Calu3 (cell line): ENCODE data around the gene ANXA1. TPM values are rescaled to one million over a fixed set of nuclear protein-coding genes. Genes with fewer than 3 reads are reported as not detected.
A peak's percentile ranks its signal among the peaks of the same experiment; 100 is the strongest.
"Not testable (repeated sequence)": the region's sequence is repeated elsewhere in the genome, so short reads cannot be mapped to it uniquely, and the experiment has no call there.

ENCODE experiments used
- BruUV-seq: library from RNA; stranded (reverse); fragments of 400-500 nt; replicated peaks from 2 replicates; lab custom pipeline; 2021; lab: Mats Ljungman, UMichigan
- CTCF ChIA-PET: fragments of 300-600 bp; sonication (Branson Sonifier 250); formaldehyde crosslinking; loops from one replicate; lab custom pipeline; 2022; ENCODE audit warnings: antibody characterized with exemption; lab: Charles Lee
- DNase-seq: peaks from one replicate; pipeline ENCODE4 v3.0.0; 2022
- H3K27ac Mint-ChIP-seq: one replicate; pipeline ENCODE4 v1.8.0; 2022; ENCODE audit warnings: mixed read lengths; ENCODE audit not compliant: unreplicated experiment
- H3K27me3 Mint-ChIP-seq: one replicate; pipeline ENCODE4 v1.8.0; 2022; ENCODE audit warnings: mixed read lengths; ENCODE audit not compliant: unreplicated experiment
- H3K36me3 Mint-ChIP-seq: one replicate; pipeline ENCODE4 v1.8.0; 2022; ENCODE audit warnings: mild to moderate bottlenecking, moderate library complexity, mixed read lengths; ENCODE audit not compliant: insufficient read depth, unreplicated experiment
- H3K4me1 Mint-ChIP-seq: one replicate; pipeline ENCODE4 v1.8.0; 2022; ENCODE audit warnings: mild to moderate bottlenecking, low read depth, mixed read lengths; ENCODE audit not compliant: unreplicated experiment
- H3K4me3 Mint-ChIP-seq: one replicate; pipeline ENCODE4 v1.8.0; 2022; ENCODE audit warnings: mild to moderate bottlenecking, low read depth, moderate library complexity, mixed read lengths; ENCODE audit not compliant: unreplicated experiment
- H3K9me3 Mint-ChIP-seq: one replicate; pipeline ENCODE4 v1.8.0; 2022; ENCODE audit warnings: low read depth, mixed read lengths; ENCODE audit not compliant: unreplicated experiment
- intact Hi-C: fragments of 100-400 bp; cut with micrococcal nuclease; formaldehyde crosslinking; loops from one replicate; pipeline ENCODE4 v1.10.0; 2022; ENCODE audit not compliant: unreplicated experiment
- total RNA-seq: library from RNA; stranded (reverse); gene quantifications from 2 replicates; pipeline ENCODE4 v1.2.3, GENCODE V29; 2022
- TF ChIP-seq, protein P1 (sequence below): fragments of 200-600 bp; IDR thresholded peaks from one replicate; pipeline ENCODE4 v1.8.0; 2022; ENCODE audit warnings: antibody characterized with exemption; ENCODE audit not compliant: unreplicated experiment

The ANXA1 gene
- total RNA-seq, 1 experiment from 2014 or later: 458 TPM

DNA sequence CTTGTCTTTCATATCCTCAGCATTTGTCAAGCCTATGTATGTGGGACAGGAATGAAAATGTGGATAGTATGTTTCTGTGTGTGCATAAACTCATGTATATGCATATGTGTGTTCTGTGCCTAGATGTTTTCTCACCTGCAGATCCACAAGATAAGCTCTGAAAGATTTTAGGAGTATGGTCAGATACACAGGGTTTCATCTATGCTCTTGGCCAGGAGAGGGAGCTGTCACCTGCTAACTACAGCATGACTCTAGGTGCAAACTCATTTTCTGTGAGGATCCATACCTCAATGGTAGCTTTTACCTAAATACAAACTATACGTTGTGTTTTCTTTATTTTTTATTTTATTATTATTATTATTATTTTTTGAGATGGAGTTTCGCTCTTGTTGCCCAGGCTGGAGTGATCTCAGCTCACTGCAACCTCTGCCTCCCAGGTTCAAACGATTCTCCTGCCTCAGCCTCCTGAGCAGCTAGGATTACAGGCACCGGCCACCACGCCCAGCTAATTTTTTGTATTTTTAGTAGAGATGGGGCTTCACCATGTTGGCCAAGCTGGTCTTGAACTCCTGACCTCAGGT is 44.1 kb upstream of the ANXA1 start:
- intact Hi-C loops: loop anchor here (1.0 to 2.0 kb wide), 3 partner anchors 46 to 77 kb away; no protein-coding TSS in a partner anchor
- peak; percentile 51 for DNase-seq
- not testable (repeated sequence) for H3K4me1 Mint-ChIP-seq, H3K27ac Mint-ChIP-seq, BruUV-seq, H3K4me3 Mint-ChIP-seq, H3K27me3 Mint-ChIP-seq, H3K36me3 Mint-ChIP-seq, H3K9me3 Mint-ChIP-seq
- CTCF ChIA-PET: interaction anchor here (0.6 to 1.3 kb wide), 10 partner anchors 30 to 92 kb away, joined by 3 to 6 read pairs (median 4); no protein-coding TSS in a partner anchor
- TF ChIP-seq, protein P1, sequence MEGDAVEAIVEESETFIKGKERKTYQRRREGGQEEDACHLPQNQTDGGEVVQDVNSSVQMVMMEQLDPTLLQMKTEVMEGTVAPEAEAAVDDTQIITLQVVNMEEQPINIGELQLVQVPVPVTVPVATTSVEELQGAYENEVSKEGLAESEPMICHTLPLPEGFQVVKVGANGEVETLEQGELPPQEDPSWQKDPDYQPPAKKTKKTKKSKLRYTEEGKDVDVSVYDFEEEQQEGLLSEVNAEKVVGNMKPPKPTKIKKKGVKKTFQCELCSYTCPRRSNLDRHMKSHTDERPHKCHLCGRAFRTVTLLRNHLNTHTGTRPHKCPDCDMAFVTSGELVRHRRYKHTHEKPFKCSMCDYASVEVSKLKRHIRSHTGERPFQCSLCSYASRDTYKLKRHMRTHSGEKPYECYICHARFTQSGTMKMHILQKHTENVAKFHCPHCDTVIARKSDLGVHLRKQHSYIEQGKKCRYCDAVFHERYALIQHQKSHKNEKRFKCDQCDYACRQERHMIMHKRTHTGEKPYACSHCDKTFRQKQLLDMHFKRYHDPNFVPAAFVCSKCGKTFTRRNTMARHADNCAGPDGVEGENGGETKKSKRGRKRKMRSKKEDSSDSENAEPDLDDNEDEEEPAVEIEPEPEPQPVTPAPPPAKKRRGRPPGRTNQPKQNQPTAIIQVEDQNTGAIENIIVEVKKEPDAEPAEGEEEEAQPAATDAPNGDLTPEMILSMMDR: peak; percentile 43

DNA sequence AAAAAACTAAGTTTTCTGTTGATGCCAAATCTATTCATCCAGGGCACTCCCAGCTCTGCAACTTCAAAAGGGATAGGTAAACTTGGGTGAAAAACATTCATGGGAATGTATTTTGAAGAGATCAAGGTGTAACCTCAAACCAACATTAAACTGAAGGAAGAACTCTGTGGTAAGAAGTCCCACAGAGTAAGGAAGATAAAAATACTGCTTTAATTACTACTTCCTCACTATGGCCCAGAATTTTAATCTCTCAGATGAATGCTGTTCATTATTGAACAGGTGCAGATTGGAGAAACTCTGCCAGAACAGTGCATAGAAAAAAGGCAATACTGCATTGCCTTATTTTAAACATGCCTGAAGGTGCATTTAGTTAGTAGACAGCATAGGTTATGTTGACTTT is 37.6 kb upstream of the ANXA1 start:
- no peak overlapping the region for H3K27ac Mint-ChIP-seq
- peaks cover 2% of the 10 kb centered on the region for H3K36me3 Mint-ChIP-seq

DNA sequence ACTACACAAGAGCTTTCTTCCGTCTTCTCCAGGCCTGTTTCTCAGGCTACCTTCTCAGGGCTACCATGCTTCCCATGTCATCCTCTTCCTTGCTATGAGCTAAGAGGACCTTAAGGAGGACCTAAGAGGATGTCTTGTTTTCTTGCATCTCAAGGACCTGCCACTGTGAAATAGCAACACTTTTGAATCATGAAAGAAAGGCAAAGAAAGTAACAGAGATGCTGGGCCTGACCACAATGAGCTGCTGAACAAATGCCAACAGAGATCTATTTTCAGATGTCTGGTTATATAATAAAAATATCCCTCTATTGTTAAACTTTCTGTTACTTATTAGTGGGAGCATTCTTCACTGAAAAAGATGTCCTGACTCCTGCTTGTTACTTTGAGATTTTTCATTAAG is 36.7 kb upstream of the ANXA1 start:
- TF ChIP-seq, protein P1: no peak
- no peaks in the 10 kb centered on the region for H3K9me3 Mint-ChIP-seq
- H3K27ac Mint-ChIP-seq: no peak overlapping the region
- intact Hi-C loops: no loop called here
- peaks cover 14% of the 10 kb centered on the region for H3K4me1 Mint-ChIP-seq
- H3K36me3 Mint-ChIP-seq: no peaks in the 10 kb centered on the region
- BruUV-seq: no TSS peak
- no peak overlapping the region for H3K4me3 Mint-ChIP-seq
- CTCF ChIA-PET: no interaction called here
- no peak for DNase-seq
- H3K27me3 Mint-ChIP-seq: no peaks in the 10 kb centered on the region

More for the DNA sequence above, 37.6 kb upstream of the ANXA1 start:
- DNase-seq: no peak
- no peaks in the 10 kb centered on the region for H3K27me3 Mint-ChIP-seq
- peaks cover under 1% of the 10 kb centered on the region for H3K9me3 Mint-ChIP-seq
- H3K4me1 Mint-ChIP-seq: peaks cover 17% of the 10 kb centered on the region
- TF ChIP-seq, protein P1: no peak
- no TSS peak for BruUV-seq
- H3K4me3 Mint-ChIP-seq: no peak overlapping the region
- CTCF ChIA-PET: interaction anchor here (1.2 kb wide), 1 partner anchor 23 kb away, joined by 3 read pairs; no protein-coding TSS in a partner anchor
- intact Hi-C loops: no loop called here

DNA sequence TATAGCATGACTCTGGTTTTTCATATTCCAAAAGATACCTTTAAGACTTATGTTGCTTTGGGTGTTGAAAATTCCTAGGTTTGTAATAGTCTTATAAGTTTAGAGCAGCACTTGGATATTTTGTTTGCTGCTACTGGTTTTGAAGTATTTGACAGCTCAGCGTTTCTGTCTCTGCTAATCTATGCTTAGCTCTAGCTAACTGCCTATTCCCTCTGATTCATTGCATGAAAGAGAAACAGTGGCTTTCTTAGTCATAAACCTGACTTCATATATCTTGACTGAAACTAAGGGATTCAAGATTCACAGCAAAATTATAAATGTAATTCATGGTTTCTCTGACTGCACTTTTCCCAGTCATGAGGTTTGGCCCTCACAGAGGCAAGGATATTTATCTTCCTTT is 35.6 kb upstream of the ANXA1 start:
- H3K27me3 Mint-ChIP-seq: no peaks in the 10 kb centered on the region
- TF ChIP-seq, protein P1: no peak
- no TSS peak for BruUV-seq
- no peaks in the 10 kb centered on the region for H3K36me3 Mint-ChIP-seq
- peaks cover 14% of the 10 kb centered on the region for H3K4me1 Mint-ChIP-seq
- CTCF ChIA-PET: interaction anchor here (0.9 kb wide), 1 partner anchor 61 kb away, joined by 3 read pairs; no protein-coding TSS in a partner anchor
- no peak for DNase-seq
- intact Hi-C loops: no loop called here
- no peak overlapping the region for H3K27ac Mint-ChIP-seq
- H3K4me3 Mint-ChIP-seq: no peak overlapping the region
- H3K9me3 Mint-ChIP-seq: no peaks in the 10 kb centered on the region
